PFSK-1 (cell line): Measurements from ENCODE around the gene KIAA0232.

Experiments
- SIN3A ChIP-seq: IDR thresholded peaks from 2 replicates; pipeline ENCODE4 v1.6.1; 2012; ENCODE audit warnings: mild to moderate bottlenecking, low read length, moderate library complexity, borderline replicate concordance; ENCODE audit not compliant: insufficient read depth
- TF ChIP-seq, protein P1 (sequence below), 2 experiments: IDR thresholded peaks; 2 replicates each; pipeline versions ENCODE4 v1.6.1 to v1.8.0; 2011 to 2012; ENCODE audit warnings: low read depth in 2 of 2, low read length in 2 of 2, control low read depth in 1 of 2, inconsistent platforms in 1 of 2, mild to moderate bottlenecking in 1 of 2, moderate library complexity in 1 of 2; ENCODE audit not compliant: insufficient read depth in 1 of 2

GRCh38 chr4:6765703-6766102, 16.8 kb upstream of the KIAA0232 start:
- TF ChIP-seq, protein P1, sequence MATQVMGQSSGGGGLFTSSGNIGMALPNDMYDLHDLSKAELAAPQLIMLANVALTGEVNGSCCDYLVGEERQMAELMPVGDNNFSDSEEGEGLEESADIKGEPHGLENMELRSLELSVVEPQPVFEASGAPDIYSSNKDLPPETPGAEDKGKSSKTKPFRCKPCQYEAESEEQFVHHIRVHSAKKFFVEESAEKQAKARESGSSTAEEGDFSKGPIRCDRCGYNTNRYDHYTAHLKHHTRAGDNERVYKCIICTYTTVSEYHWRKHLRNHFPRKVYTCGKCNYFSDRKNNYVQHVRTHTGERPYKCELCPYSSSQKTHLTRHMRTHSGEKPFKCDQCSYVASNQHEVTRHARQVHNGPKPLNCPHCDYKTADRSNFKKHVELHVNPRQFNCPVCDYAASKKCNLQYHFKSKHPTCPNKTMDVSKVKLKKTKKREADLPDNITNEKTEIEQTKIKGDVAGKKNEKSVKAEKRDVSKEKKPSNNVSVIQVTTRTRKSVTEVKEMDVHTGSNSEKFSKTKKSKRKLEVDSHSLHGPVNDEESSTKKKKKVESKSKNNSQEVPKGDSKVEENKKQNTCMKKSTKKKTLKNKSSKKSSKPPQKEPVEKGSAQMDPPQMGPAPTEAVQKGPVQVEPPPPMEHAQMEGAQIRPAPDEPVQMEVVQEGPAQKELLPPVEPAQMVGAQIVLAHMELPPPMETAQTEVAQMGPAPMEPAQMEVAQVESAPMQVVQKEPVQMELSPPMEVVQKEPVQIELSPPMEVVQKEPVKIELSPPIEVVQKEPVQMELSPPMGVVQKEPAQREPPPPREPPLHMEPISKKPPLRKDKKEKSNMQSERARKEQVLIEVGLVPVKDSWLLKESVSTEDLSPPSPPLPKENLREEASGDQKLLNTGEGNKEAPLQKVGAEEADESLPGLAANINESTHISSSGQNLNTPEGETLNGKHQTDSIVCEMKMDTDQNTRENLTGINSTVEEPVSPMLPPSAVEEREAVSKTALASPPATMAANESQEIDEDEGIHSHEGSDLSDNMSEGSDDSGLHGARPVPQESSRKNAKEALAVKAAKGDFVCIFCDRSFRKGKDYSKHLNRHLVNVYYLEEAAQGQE (IDR thresholded peaks at IDR 0.05; ENCODE audit: insufficient read depth in 1 of 2, low read depth in 2 of 2, low read length in 2 of 2): no peak
- TF ChIP-seq SIN3A: no peak
